NCI-H1105 treated with DMSO at 0.1 percent for 48 hours (cell line): ENCODE results near the gene FXR2.
"Not testable (repeated sequence)": the region's sequence is repeated elsewhere in the genome, so short reads cannot be mapped to it uniquely, and the experiment has no call there.

Experiments used
- DNase-seq: peaks from one replicate; lab custom pipeline; 2025; lab: John Stamatoyannopoulos, UW

The FXR2 gene

DNA sequence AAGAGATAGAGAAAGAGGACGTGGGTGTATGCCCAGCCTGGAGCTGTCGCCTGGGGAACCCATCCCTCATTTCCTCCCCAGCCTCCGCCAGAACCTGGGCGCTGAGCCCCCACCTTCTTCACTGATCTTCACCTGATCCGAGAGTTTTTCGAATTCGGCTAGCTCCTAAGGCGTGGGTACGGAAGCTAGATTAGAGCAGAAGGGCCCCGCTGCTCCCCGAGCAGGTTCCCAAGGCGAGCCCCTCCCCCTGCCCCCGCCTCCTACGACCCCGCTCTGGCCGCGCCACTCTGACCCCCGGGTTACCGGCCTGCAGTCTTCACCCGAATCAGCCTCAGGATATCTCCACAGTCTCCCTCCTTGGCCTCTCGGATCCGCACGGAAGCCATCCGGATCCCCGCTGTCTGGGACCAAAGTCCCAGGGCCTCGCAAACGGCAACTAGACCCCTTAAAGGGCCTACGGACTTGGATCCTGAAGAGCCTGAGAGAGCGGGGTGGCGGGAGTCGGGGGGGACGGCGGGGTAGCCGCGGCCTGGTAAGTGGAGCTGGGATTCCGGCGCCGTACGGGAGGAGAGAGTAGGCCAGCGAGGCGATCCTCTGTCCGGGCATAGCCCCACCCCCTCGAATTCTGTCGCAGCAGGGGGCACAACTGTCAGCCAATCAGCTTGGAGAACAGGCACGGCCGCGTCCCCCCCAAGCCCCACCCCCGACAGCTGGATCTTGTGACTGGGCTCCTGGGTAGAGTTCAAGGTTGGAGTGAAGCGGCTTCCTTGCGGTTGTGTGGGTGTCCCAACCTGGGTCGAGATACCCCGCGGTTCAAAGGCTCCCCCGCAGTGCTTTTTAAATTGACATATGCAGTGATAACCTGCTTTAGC is 12.8 kb upstream of the FXR2 start, which contains the start of gene SAT2:
Gene SAT2, minus strand, starts transcription at position 572 of the 872 bp plus-strand sequence. Its CDS starts 186 bp downstream, at position 386.
- DNase-seq: peak; percentile 88

DNA sequence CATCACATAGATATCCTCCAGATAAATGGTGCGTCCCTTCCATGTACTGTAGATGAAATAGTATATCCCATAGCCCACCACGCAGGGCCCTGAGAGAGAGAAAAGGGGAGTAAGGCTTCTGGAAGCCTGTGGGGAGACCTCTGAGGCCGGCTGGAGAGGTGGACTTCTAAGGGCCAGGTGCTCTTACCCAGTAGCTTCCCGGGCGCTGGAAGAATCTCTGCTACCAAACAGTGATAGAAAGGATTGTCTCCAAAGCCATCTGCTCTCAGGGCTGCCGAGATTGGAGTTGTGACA is 12.2 kb upstream of the FXR2 start:
- DNase-seq: no peak

DNA sequence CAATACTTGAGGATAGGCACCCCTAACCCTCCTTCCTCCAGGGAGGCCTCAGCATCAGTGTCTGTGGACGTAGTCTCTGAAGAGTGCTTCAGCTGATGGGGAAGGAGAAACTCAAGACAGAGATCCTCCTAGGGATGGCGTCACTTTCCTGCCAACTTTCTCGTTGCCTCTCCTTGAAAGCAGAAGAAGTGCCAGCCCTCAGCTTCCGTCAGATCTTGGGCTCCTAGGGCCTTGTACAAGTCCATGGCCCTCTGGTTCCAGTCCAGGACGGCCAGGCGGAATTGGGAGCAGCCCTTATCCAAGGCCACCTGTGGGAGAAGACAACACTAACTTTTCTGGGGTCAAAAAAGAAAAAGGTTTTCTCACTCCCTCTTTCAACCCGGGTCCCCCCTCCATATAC is 11.6 kb upstream of the FXR2 start:
- DNase-seq: no peak

DNA sequence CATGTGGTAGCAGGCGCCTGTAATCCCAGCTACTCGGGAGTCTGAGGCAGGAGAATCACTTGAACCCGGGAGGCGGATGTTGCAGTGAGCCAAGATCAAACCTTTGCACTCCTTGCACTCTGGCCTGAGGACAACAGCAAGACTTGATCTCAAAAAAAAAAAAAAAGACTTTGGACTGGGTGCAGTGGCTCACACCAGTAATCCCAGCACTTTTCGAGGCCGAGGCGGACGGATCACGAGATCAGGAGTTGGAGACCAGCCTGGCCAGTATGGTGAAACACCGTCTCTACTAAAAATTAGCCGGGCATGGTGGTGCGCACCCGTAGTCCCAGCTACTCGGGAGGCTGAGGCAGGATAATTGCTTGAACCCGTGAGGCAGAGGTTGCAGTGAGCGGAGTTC is 11.1 kb upstream of the FXR2 start:
- not testable (repeated sequence) for DNase-seq

DNA sequence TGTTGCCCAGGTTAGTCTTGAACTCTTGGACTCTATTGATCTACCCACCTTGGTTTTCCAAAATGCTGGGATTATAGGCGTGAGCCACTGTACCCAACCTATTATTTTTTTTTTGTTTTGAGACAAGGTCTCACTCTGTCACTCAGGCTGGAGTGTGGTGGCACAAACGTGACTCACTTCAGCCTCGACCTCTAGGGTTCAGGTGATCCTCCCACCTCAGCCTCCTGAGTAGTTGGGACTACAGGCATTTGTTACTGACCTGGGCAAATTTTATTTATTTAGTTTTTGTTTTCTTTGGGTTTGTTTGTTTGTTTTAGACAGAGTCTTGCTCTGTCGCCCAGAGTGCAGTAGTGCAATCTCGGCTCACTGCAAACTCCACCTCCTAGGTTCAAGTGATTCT is 9.0 kb upstream of the FXR2 start:
- DNase-seq: no peak

DNA sequence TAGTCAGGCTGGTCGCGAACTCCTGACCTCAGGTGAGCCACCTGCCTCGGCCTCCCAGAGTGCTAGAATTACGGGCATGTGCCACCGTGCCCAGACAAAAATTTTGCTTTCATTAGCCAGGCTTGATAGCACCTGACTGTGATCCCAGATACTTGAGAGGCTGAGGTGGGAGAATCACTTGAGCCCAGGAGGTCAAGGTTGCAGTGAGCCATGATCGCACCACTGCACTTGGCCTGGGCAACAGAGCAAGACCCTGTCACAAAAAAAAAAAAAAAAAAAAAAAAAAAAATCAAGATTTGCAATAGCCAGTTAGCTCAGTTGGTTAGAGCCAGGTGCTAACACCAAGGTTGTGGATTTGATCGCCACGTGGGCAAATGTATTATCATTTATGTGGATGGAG is 6.1 kb upstream of the FXR2 start:
- no peak for DNase-seq

DNA sequence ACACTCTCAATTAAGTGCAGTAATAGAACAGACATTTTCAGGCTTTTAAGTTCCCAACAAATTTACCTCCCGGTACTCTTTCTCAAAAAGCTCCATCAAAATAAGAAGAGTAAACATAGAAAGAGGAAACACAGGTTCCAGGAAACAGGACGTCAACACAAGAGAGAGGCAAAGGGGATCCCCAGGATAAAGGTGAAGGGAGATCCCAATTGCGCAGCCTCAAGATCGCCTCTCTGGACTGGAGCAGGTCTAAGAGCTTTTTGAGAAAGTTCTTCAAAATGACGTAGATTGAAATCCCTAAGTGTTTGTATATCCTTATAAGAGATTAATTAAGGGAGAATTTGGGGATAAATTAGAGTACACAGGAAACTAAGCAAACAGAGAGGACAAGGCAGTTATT is 3.9 kb upstream of the FXR2 start:
- no peak for DNase-seq

DNA sequence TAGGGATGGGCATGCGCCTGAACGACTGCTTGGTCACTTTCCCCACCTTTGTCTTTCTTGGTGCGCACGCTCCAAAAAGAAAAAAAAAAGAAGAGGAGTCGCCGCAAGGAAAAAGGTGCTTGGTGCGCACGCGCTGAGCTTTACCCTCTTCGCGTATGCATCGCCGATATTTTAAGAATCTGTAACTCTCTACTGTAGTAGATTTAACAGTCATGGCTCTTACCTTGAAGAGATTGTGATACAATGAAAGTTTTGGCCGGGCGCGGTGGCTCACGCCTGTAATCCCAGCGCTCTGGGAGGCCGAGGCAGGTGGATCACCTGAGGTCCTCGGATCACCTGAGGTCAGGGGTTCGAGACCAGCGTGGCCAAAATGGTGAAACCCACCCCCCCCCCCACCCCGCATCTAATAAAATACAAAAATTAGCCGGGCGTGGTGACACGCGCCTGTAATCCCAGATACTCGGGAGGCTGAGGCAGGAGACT is 609 bp upstream of the FXR2 start:
- no peak for DNase-seq

DNA sequence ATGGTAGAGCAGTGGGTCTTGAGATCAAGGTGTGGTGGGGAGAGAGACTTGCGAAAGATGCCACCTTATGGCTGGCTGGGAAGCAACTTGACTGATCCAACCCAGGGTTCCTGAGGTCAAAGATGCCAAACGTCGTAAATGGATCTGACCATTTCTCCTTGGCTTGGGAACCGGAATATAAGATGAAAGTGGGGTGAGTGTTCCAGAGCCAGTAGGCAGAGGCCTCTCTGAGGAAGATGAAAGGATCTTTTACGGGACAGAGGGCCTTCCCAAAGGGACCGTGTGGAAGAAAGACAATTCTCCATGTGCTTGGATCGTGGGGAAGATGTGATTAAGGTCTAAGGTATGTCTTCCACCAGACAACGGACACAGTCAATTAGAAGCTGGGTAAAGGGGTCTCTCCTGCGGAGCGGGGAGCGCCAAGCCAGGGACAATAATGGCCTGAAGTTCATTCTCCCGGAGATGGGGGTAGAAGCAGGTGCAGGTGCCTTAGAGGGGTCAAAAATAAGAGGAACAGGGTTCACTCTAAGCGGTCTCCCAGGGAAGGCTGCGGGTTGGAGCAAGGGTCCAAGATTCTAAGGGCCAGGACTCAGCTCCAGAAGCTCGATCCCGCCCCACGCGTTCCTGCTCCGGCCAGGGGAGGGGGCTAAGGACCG is 800 bp downstream of the FXR2 start:
- DNase-seq: no peak

DNA sequence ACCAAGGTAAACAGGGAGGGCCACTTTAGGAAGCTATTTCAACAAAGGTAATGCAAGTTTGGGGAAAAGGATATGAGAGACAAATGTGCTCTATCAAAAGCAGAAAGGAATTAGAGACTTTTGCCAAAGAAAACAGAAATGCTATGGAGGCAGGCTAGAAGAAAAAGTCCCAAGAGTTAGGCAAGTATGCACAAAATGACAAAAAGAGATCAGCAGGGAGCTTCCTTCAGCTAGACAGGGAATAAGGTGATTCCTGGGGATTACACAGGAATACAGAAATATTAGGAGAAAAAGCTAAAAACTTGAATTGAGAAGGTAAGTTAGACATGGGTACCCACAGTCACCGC is 2.4 kb downstream of the FXR2 start:
- no peak for DNase-seq

DNA sequence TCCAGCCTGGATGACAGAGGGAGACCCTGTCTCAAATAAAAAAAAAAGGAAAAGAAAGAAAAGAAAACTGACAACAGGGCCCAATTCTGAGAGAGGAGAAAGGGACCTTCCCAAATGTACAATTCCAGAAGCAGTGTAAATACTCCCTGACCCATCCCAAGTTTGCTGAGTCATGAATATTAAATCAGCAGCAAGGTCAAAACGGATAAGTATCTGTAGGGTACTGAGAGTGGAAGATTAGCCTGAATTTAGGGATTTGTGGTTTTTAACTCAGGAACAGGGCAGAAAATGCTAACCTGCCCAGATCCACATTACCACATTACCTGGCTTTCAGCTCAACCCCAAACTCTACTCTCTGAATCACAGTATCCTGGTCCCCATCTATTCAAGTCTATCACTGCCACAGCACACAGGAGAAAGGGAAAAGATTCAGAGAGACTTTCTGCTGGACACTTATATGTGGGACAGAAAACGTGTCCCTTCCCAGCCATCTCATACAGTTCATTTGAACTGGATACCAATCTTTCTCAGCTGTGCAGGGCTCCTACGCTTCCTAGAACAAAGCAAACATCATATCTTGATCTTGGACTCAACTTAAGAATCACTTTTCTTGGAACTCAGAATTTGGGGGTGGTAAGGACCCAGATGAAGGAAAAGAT is 2.9 kb downstream of the FXR2 start:
- no peak for DNase-seq

DNA sequence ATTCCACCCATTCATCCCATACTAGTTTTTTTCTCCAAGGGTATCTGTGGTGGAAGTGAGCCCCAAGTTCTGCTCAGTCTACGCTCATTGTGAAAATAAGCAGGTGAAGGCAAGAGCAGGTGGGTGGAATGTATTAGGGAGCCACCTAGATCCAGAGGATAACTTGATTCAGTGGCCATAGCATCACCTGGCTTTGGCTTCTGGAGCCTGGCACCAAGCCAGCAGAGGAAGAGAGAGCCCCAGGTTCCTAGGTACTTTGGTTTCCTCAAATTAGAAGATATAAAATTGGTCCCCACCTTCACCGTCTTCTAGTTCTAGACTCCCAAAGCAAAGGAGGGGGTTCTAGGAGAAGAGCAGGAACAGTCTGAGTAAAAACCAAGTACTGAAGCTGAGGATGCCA is 4.1 kb downstream of the FXR2 start:
- peak; percentile 29 for DNase-seq

DNA sequence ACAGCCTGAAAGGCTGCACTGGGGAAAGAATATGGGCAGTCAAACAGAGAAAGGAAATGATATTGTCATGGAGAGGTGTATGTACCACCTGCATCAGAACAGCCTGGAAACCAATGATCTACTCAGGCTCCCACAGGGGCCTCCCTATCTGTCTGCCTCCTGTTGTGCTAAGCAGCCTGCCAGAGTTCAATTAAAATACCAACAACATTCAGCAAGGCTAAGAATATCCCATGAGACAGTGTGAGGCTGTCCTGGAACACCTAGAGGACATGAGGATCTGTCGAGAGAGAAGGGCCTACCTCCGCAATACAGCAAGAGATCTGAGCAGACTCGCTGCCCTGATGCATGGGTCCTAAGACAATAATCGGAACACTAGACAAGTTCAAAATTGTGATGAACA is 8.4 kb downstream of the FXR2 start:
- no peak for DNase-seq

DNA sequence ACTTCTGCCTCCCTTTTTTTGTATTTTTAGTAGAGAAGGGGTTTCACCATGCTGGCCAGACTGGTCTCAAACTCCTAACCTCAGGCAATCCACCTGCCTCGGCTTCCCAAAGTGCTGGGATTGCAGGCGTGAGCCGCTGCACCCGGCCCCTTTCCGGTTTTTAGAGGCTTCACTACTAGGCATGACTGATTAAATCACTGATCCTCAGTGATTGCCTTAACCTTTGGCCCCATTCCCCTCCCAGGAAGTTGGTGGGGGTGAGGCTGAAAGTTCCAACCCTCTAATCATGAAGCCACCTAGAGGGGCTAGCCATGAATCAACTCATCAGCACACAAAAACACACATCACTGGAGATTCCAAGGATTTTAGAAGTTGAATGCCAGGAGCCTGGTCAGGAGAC is 17.1 kb downstream of the FXR2 start:
- not testable (repeated sequence) for DNase-seq

DNA sequence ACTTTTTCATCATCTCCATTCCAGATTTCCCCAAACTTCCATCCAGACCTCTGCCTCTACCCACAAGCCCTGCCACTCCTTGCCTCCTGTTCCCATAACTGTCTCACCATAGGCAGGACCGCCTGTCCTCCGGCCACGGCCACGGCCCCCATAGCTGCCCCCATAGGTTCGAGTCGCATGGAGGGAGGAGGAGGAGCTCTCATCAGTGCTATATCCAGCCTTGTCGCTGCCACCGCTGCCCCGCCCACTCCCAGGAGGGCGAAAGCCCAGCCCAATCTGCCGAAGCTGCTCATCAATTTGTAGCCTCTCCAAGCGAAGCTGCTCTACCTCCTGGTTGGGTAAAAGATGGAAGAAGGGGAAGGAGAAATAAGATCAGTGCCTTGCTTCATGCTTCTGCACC is 21.4 kb downstream of the FXR2 start:
- no peak for DNase-seq

DNA sequence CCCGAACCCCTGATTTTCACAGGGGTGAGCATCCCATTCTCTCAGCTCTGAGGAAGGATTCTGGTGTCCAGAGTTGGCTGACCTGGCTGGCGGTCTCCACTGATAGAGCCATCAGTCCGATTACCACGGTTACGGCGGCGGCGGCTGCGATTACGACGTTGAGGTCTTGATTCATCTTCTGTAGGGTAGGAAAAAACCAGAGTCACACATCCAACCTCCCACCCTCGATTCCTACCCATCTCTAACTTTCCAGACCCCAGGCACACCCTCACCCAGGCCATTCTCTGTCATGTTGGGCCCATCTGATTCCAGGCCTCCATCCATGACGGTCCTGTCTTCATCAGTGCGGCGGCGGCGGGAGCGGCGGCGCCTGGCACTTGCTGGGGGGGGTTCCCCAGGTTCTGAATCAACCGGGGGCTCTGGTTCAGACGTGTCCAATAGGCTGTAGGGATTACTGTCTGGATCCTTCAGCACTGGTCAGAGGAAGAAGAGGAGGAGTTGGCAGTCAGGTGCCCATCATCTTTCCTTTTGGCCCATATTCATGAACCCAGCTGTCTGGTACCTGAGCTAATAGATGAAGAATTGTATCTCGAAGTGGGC is 22.2 kb downstream of the FXR2 start:
- DNase-seq: no peak

DNA sequence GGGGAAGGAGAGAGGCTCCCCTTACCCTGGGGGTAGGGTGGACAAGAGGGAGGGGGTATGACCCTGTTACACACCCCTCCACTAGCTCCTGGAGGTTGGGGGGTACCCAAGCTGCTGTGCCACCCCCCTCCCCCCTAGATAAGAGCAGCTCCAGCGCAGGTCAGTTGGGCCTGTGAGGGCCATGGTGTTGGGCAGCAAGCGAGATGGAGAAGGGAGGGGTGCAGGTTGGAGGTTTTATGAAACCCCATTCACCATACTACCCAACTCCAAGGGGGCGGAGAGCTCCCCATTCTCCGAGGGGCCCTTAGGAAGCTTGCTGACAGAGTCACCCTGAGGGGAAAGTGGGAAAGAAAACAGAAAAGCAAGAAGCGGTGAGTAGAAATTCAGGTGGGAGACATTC is 23.1 kb downstream of the FXR2 start:
- no peak for DNase-seq

DNA sequence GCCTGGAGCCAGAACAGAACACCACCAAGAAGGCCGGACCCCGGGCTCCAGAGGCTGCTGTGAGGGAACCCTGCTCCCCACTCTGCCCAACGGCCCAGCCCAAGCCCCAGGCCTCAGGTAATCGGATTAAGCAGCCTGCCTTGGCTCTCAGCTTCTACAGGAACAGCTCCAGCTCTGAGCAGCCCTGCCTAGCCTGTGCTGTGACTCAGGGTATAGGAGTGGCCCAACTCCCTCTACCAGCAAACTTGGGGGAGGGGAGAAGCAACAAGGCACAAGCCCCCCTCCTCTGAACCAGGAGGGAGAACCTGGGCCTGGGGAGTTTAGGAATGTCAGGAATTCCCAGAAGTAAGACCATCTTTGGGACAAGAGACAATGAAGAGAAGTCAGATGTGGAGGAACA is 24.0 kb downstream of the FXR2 start:
- DNase-seq: no peak

DNA sequence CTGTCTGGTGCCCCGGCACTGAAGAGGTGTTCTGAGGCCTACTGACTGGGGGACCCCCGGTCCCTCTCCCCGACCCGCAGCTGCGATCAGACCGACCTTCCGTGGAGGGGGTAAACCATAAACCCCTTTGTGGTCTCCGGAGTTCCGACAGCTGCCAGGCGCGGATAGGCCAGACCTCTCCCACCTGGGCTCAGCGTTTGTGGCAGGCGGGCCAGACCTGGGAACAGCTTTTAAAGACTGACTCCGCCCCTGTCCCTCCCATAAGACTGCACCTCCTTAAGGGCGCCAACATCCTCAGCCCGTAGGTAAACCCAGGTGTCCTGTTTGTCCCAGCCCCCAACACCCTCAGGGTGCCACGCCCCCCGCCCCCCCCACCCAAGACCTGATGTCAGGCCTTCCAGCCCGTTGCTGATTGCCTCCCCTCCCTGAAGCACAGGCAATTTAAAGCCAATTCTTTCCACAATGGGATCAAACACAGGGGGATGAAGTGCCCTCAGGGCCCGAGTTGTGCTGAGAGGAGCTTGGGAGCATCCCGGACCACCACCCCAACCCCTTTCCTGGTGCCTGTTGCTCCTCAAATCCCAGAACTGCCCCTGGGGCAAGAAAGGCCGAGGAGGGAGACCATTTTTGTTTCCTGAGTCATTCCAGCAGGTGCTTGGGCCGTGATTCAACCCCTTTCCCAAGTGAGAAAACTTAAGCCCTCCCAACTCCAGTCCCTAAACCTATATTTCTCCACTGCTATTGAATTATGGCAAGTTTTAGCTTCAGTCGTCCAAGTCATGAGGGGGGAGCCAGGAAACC is 24.6 kb downstream of the FXR2 start, which contains the start of gene SOX15:
Gene SOX15, minus strand, starts transcription at position 204 of the 801 bp plus-strand sequence. CDS start 418 bp downstream, outside the sequence.
- peak; percentile 86 for DNase-seq

DNA sequence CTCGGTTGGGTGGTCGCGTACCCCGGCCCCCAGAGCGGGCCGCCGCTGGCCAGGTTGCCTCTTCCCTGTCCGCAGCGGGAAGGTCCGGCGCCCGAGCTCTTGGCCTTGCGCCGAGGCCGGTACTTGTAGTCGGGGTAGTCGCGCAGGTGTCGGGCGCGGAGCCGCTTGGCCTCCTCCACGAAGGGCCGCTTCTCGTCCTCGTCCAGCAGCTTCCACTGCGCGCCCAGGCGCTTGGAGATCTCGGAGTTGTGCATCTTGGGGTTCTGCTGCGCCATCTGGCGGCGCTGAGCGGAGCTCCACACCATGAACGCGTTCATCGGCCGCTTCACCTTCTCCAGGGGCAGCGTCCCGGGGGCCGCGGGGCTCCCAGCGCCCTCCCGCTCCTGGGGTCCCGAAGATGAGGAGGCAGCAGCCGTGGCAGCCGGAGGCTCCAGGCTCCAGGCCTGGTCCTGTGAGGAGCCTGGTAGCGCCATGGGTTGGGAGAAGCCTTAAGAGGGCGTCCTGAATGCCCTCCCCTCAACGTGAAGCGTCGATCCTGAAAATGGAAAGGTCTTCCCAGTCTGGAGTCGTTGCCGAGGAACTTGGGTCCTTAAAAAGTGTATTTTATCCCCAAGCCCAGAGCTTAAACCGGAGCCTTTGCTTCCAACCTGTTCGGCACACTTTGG is 25.4 kb downstream of the FXR2 start:
- DNase-seq: peak; percentile 91

DNA sequence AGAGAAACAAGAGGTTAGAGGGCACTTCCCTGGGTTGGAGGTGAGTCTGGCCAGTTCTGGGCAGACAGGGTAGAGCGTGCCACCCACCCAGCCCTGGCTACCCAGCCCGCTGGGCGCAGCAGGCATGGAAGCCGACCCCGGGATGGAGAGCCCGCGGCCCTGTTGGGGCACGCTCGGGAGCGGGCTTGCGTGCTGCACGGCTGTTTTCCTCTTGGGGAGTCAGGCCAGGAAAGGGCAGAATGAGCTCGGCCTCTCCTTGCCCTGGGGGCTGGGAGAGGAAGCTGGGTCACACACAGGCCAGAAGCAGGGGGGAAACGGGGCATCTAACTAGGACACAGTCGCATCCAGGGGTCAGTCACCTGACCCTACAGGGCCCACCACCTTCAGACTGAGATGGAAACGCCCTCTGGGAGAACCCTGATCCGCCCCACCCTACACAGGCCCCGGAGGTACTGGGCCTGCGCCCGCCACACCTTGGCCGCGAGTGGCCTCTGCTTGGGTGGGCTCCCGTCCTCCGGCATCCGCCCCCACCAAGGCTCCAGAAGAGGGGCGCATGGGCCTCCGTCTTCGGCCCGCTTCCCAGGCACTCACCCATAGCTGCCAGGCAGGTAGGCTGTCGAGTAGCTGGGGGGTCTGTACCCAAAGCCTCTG is 26.0 kb downstream of the FXR2 start:
- peak; percentile 41 for DNase-seq
